Neural progenitor cell (in vitro differentiated cells): ENCODE results near the gene RIPOR2. TPM values are rescaled to one million over a fixed set of nuclear protein-coding genes. Genes with fewer than 3 reads are reported as not detected.

ENCODE experiments used
- DNase-seq: peaks from one replicate; pipeline ENCODE4 v3.0.0-alpha.2; 2016; ENCODE audit warnings: low spot score
- H2AFZ ChIP-seq: fragments of 200-600 bp; sonication (generic); replicated peaks from 2 replicates; pipeline ENCODE4 v1.6.1; 2016; ENCODE audit warnings: antibody characterized with exemption
- H3F3A ChIP-seq: fragments of 200-600 bp; sonication (generic); 2 replicates; pipeline ENCODE4 v1.6.1; 2016; ENCODE audit warnings: antibody characterized with exemption, low read depth
- H3K27ac ChIP-seq: fragments of 200-600 bp; sonication (generic); 2 replicates; pipeline ENCODE4 v1.5.1; 2016; ENCODE audit warnings: mild to moderate bottlenecking
- H3K27me3 ChIP-seq: fragments of 200-600 bp; sonication (generic); 2 replicates; pipeline ENCODE4 v1.6.1; 2016; ENCODE audit warnings: mild to moderate bottlenecking, moderate library complexity
- H3K36me3 ChIP-seq: fragments of 200-600 bp; sonication (generic); 2 replicates; pipeline ENCODE4 v1.5.1; 2016
- H3K4me1 ChIP-seq: fragments of 200-600 bp; sonication (generic); 2 replicates; pipeline ENCODE4 v1.6.1; 2016; ENCODE audit warnings: mixed run types
- H3K4me2 ChIP-seq: fragments of 200-600 bp; sonication (generic); 2 replicates; pipeline ENCODE4 v1.6.1; 2016
- H3K4me3 ChIP-seq: fragments of 200-600 bp; sonication (generic); 2 replicates; pipeline ENCODE4 v1.5.1; 2016
- H3K79me2 ChIP-seq: fragments of 200-600 bp; sonication (generic); 2 replicates; pipeline ENCODE4 v1.6.1; 2016; ENCODE audit warnings: low read depth
- H3K9ac ChIP-seq: fragments of 200-600 bp; sonication (generic); 2 replicates; pipeline ENCODE4 v1.6.1; 2016
- H3K9me3 ChIP-seq: fragments of 200-600 bp; sonication (generic); 2 replicates; pipeline ENCODE4 v1.5.1; 2016; ENCODE audit warnings: low read depth
- H4K20me1 ChIP-seq: fragments of 200-600 bp; sonication (generic); 2 replicates; pipeline ENCODE4 v1.6.1; 2016; ENCODE audit warnings: low read depth
- H3K27ac Mint-ChIP-seq: 3 replicates; pipeline ENCODE4 v1.8.0; 2021; ENCODE audit warnings: mixed read lengths
- H3K27me3 Mint-ChIP-seq: 2 replicates; pipeline ENCODE4 v1.8.0; 2022; ENCODE audit warnings: low read depth, mild to moderate bottlenecking, inconsistent platforms, moderate library complexity, mixed read lengths; ENCODE audit not compliant: insufficient read depth
- H3K36me3 Mint-ChIP-seq: 3 replicates; pipeline ENCODE4 v1.8.0; 2021; ENCODE audit warnings: mixed read lengths
- H3K4me1 Mint-ChIP-seq: 3 replicates; pipeline ENCODE4 v1.8.0; 2021; ENCODE audit warnings: mixed read lengths
- H3K4me3 Mint-ChIP-seq: 3 replicates; pipeline ENCODE4 v1.8.0; 2021; ENCODE audit warnings: mild to moderate bottlenecking, moderate library complexity, mixed read lengths
- H3K9me3 Mint-ChIP-seq: 3 replicates; pipeline ENCODE4 v1.8.0; 2020; ENCODE audit warnings: mixed read lengths
- CTCF ChIP-seq: fragments of 200-600 bp; sonication (generic); IDR thresholded peaks from 2 replicates; pipeline ENCODE4 v1.5.1; 2017; ENCODE audit warnings: antibody characterized with exemption, mild to moderate bottlenecking
- EZH2 ChIP-seq: fragments of 200-600 bp; sonication (generic); IDR thresholded peaks from 2 replicates; pipeline ENCODE4 v1.6.1; 2017; ENCODE audit warnings: antibody characterized with exemption, mild to moderate bottlenecking, moderate library complexity
- EZH2phosphoT487 ChIP-seq: fragments of 200-600 bp; sonication (generic); IDR thresholded peaks from 2 replicates; pipeline ENCODE4 v1.6.1; 2017; ENCODE audit warnings: antibody characterized with exemption
- total RNA-seq: library from RNA; depleted of rRNA; stranded (reverse); fragments of >200 nt; gene quantifications from 2 replicates; pipeline ENCODE4 v1.2.3, GENCODE V29; 2015; ENCODE audit warnings: low replicate concordance

Gene RIPOR2
- total RNA-seq, 1 donor from 2014 or later: 0.26 TPM

DNA sequence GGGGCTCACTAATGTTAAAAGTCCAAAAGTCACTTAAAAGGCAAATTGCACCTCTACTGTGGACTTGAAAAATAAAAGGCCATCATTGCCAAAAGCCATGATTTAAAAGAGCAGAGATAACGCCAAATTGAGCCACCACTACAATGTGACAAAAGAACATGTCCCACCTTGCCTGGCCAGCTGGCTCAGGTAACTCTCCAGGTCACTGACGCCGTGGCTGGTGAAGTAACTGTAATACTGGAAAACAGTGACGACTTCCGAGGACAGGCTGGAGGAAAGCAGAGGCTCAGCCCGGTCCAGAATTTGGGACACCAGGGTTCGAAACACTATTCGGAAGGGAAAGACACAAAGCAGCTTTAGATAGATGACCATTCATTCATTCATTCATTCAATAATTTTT, 107.8 kb downstream of the RIPOR2 start:
- Histone ChIP-seq H3K9ac (no peak overlapping the region), H3K4me3 (no peak overlapping the region), H3F3A (no peaks in the 10 kb centered on the region), H3K9me3 (no peaks in the 10 kb centered on the region), H3K79me2 (no peaks in the 10 kb centered on the region), H3K4me2 (no peak overlapping the region), H2AFZ (peak overlapping the region; percentile 90), H4K20me1 (no peaks in the 10 kb centered on the region), H3K4me1 (no peaks in the 10 kb centered on the region), H3K27ac (no peak overlapping the region), H3K27me3 (no peaks in the 10 kb centered on the region), H3K36me3 (no peaks in the 10 kb centered on the region)
- Mint-ChIP-seq H3K9me3 (no peaks in the 10 kb centered on the region), H3K36me3 (no peaks in the 10 kb centered on the region), H3K27ac (no peak overlapping the region), H3K4me1 (peaks cover 11% of the 10 kb centered on the region), H3K4me3 (no peak overlapping the region), H3K27me3 (no peaks in the 10 kb centered on the region)
- DNase-seq: no peak
- no peak for TF ChIP-seq EZH2phosphoT487
- TF ChIP-seq CTCF: no peak
- no peak for TF ChIP-seq EZH2

- H3K9me3 Mint-ChIP-seq: no peaks in the 10 kb centered on the region
Observed at GRCh38 chr6:24827162-24827561, 108.6 kb downstream of the RIPOR2 start.

DNA sequence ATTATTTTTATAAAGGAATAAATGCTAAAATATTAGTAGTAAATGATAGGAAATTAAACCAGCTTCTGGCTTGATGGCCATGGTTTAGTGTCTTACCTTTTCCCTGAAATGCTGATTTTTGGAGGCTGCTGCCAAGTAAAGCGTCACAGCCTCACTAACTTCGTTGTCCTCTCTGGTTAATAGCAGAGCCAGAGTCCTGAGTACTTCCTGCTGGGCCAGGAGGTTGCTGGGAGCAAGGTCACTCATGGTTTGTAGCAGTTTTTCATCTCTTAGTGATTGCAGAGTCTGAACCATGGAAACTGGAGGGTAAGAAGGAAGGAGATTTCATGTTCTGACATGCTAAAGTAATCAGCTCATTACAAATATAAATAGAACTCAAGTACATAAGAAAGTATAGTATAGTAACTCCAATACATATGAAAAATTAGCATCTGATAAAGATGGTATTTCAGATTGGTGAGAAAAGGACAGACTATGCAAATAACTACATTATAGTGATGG, 110.6 kb downstream of the RIPOR2 start:
- Histone ChIP-seq H2AFZ (no peak overlapping the region), H3K4me1 (no peaks in the 10 kb centered on the region), H3K4me3 (no peak overlapping the region), H3K27me3 (no peaks in the 10 kb centered on the region), H4K20me1 (no peaks in the 10 kb centered on the region), H3K9ac (no peak overlapping the region), H3F3A (no peaks in the 10 kb centered on the region), H3K9me3 (no peaks in the 10 kb centered on the region), H3K27ac (no peak overlapping the region), H3K4me2 (no peak overlapping the region), H3K79me2 (no peaks in the 10 kb centered on the region), H3K36me3 (no peaks in the 10 kb centered on the region)
- H3K27me3 Mint-ChIP-seq: no peaks in the 10 kb centered on the region
- no peaks in the 10 kb centered on the region for H3K9me3 Mint-ChIP-seq
- no peaks in the 10 kb centered on the region for H3K4me1 Mint-ChIP-seq
- DNase-seq: no peak
- no peaks in the 10 kb centered on the region for H3K36me3 Mint-ChIP-seq
- no peak for TF ChIP-seq EZH2phosphoT487
- no peak for TF ChIP-seq CTCF
- no peak for TF ChIP-seq EZH2
- no peak overlapping the region for H3K4me3 Mint-ChIP-seq
- H3K27ac Mint-ChIP-seq: no peak overlapping the region

More at GRCh38 chr6:24827162-24827561, 108.6 kb downstream of the RIPOR2 start:
- Mint-ChIP-seq H3K27ac (no peak overlapping the region), H3K4me1 (peaks cover 6% of the 10 kb centered on the region), H3K4me3 (no peak overlapping the region), H3K27me3 (no peaks in the 10 kb centered on the region), H3K36me3 (no peaks in the 10 kb centered on the region)
- Histone ChIP-seq H3K4me1 (no peaks in the 10 kb centered on the region), H3K79me2 (no peaks in the 10 kb centered on the region), H3F3A (no peaks in the 10 kb centered on the region), H3K36me3 (no peaks in the 10 kb centered on the region), H3K27me3 (no peaks in the 10 kb centered on the region), H3K9me3 (no peaks in the 10 kb centered on the region), H2AFZ (peak overlapping the region; percentile 90), H3K4me3 (no peak overlapping the region), H3K4me2 (no peak overlapping the region), H3K9ac (no peak overlapping the region), H3K27ac (no peak overlapping the region), H4K20me1 (no peaks in the 10 kb centered on the region)
- DNase-seq: peak; percentile 10
- TF ChIP-seq EZH2phosphoT487: no peak
- TF ChIP-seq EZH2: no peak
- TF ChIP-seq CTCF: no peak
